ENCODE results near the gene NCDN.

Gene NCDN

GRCh38 chr1:35573198-35574124 lies 15.9 kb downstream of the NCDN start, which contains the start of gene TFAP2E:
Gene TFAP2E, plus strand, starts transcription at chr1:35573314. Its CDS starts 264 bp downstream, at chr1:35573578.
- DNase-seq: peak; percentile 46
- Histone ChIP-seq H3K27me3 (ENCODE audit: control insufficient read depth in 1 of 2, insufficient read depth in 1 of 2, low read length in 2 of 2) (peaks cover 65 to 70% of the 10 kb centered on the region in 2 experiments), H3K27ac (ENCODE audit: low read length, poor library complexity, severe bottlenecking) (no peak within 1 kb of the TSS), H2AK5ac (ENCODE audit: low read length, severe bottlenecking) (no peak within 1 kb of the TSS), H3K36me3 (ENCODE audit: control insufficient read depth in 1 of 2, insufficient read depth in 2 of 2, low read depth in 1 of 2, low read length in 2 of 2) (peaks cover 0 to 4% of the 10 kb centered on the region in 2 experiments), H3K18ac (ENCODE audit: low read depth in 1 of 2, low read length in 2 of 2) (no peak within 1 kb of the TSS), H3K4me3 (ENCODE audit: insufficient read depth in 1 of 2, low read depth in 1 of 2, low read length in 2 of 2) (peak within 1 kb of the TSS; percentile 53 to 69), H2BK5ac (ENCODE audit: low read depth, low read length, poor library complexity, severe bottlenecking) (no peak within 1 kb of the TSS), H2BK12ac (ENCODE audit: low read length in 2 of 2) (no peak within 1 kb of the TSS), H4K8ac (ENCODE audit: low read length) (peak within 1 kb of the TSS; percentile 38), H3K4me2 (ENCODE audit: low read length, poor library complexity, severe bottlenecking) (peak within 1 kb of the TSS; percentile 68), H3K79me1 (replicated peaks; ENCODE audit: low read length, poor library complexity, severe bottlenecking) (no peaks in the 10 kb centered on the region), H3K9ac (ENCODE audit: low read length) (no peak within 1 kb of the TSS), H2BK120ac (ENCODE audit: low read depth, low read length) (no peak within 1 kb of the TSS), H3K4me1 (ENCODE audit: control insufficient read depth, insufficient read depth, low read depth, low read length) (peaks cover 22% of the 10 kb centered on the region), H3K23ac (ENCODE audit: low read length in 2 of 2) (peak within 1 kb of the TSS in 1 of 2 experiments; percentile 74), H3K14ac (ENCODE audit: low read length in 2 of 2) (no peak within 1 kb of the TSS), H3K9me3 (ENCODE audit: control insufficient read depth, low read length) (no peaks in the 10 kb centered on the region), H3K4ac (ENCODE audit: low read depth in 1 of 2, low read length in 2 of 2) (no peak within 1 kb of the TSS), H2BK15ac (ENCODE audit: low read depth, poor library complexity, severe bottlenecking) (no peak within 1 kb of the TSS), H4K91ac (ENCODE audit: low read length) (no peak within 1 kb of the TSS), H2AFZ (ENCODE audit: low read depth, low read length) (no peak within 1 kb of the TSS)
- WGBS: 4% methylated on average over 90 of the region's 95 CpGs

GRCh38 chr1:35574125-35574654 lies 16.6 kb downstream of the NCDN start:
- peaks cover 0 to 4% of the 10 kb centered on the region in 2 experiments for H3K36me3 ChIP-seq (ENCODE audit: control insufficient read depth in 1 of 2, insufficient read depth in 2 of 2, low read depth in 1 of 2, low read length in 2 of 2)
- H2AFZ ChIP-seq (ENCODE audit: low read depth, low read length): no peak overlapping the region
- no peak overlapping the region for H3K4ac ChIP-seq (ENCODE audit: low read depth in 1 of 2, low read length in 2 of 2)
- no peak overlapping the region for H2BK12ac ChIP-seq (ENCODE audit: low read length in 2 of 2)
- H3K18ac ChIP-seq (ENCODE audit: low read depth in 1 of 2, low read length in 2 of 2): no peak overlapping the region
- no peaks in the 10 kb centered on the region for H3K9me3 ChIP-seq (ENCODE audit: control insufficient read depth, low read length)
- H3K14ac ChIP-seq (ENCODE audit: low read length in 2 of 2): no peak overlapping the region
- no peak overlapping the region for H4K91ac ChIP-seq (ENCODE audit: low read length)
- peaks cover 65 to 70% of the 10 kb centered on the region in 2 experiments for H3K27me3 ChIP-seq (ENCODE audit: control insufficient read depth in 1 of 2, insufficient read depth in 1 of 2, low read length in 2 of 2)
- peaks cover 22% of the 10 kb centered on the region for H3K4me1 ChIP-seq (ENCODE audit: control insufficient read depth, insufficient read depth, low read depth, low read length)
- no peak overlapping the region for H3K9ac ChIP-seq (ENCODE audit: low read length)
- no peak for DNase-seq
- WGBS: 16% methylated on average over 46 of the region's 48 CpGs
- no peak overlapping the region for H3K4me3 ChIP-seq (ENCODE audit: insufficient read depth in 1 of 2, low read depth in 1 of 2, low read length in 2 of 2)
- H2BK120ac ChIP-seq (ENCODE audit: low read depth, low read length): no peak overlapping the region
- no peaks in the 10 kb centered on the region for H3K79me1 ChIP-seq (replicated peaks; ENCODE audit: low read length, poor library complexity, severe bottlenecking)
- H3K23ac ChIP-seq (ENCODE audit: low read length in 2 of 2): peak overlapping the region in 1 of 2 experiments; percentile 74
- no peak overlapping the region for H2BK15ac ChIP-seq (ENCODE audit: low read depth, poor library complexity, severe bottlenecking)
- H4K8ac ChIP-seq (ENCODE audit: low read length): peak overlapping the region; percentile 38
- no peak overlapping the region for H2BK5ac ChIP-seq (ENCODE audit: low read depth, low read length, poor library complexity, severe bottlenecking)
- peak overlapping the region; percentile 68 for H3K4me2 ChIP-seq (ENCODE audit: low read length, poor library complexity, severe bottlenecking)
- no peak overlapping the region for H3K27ac ChIP-seq (ENCODE audit: low read length, poor library complexity, severe bottlenecking)
- no peak overlapping the region for H2AK5ac ChIP-seq (ENCODE audit: low read length, severe bottlenecking)

GRCh38 chr1:35574655-35575415 lies 17.2 kb downstream of the NCDN start:
- Histone ChIP-seq H2AK5ac (ENCODE audit: low read length, severe bottlenecking) (no peak overlapping the region), H3K4me1 (ENCODE audit: control insufficient read depth, insufficient read depth, low read depth, low read length) (peaks cover 22% of the 10 kb centered on the region), H3K27ac (ENCODE audit: low read length, poor library complexity, severe bottlenecking) (no peak overlapping the region), H3K14ac (ENCODE audit: low read length in 2 of 2) (no peak overlapping the region), H3K18ac (ENCODE audit: low read depth in 1 of 2, low read length in 2 of 2) (no peak overlapping the region), H3K9ac (ENCODE audit: low read length) (no peak overlapping the region), H2BK5ac (ENCODE audit: low read depth, low read length, poor library complexity, severe bottlenecking) (no peak overlapping the region), H2BK120ac (ENCODE audit: low read depth, low read length) (no peak overlapping the region), H2BK15ac (ENCODE audit: low read depth, poor library complexity, severe bottlenecking) (no peak overlapping the region), H3K4ac (ENCODE audit: low read depth in 1 of 2, low read length in 2 of 2) (no peak overlapping the region), H3K4me2 (ENCODE audit: low read length, poor library complexity, severe bottlenecking) (no peak overlapping the region), H3K9me3 (ENCODE audit: control insufficient read depth, low read length) (no peaks in the 10 kb centered on the region), H4K91ac (ENCODE audit: low read length) (peak overlapping the region; percentile 65), H4K8ac (ENCODE audit: low read length) (no peak overlapping the region), H3K4me3 (ENCODE audit: insufficient read depth in 1 of 2, low read depth in 1 of 2, low read length in 2 of 2) (no peak overlapping the region), H3K79me1 (replicated peaks; ENCODE audit: low read length, poor library complexity, severe bottlenecking) (no peaks in the 10 kb centered on the region), H2AFZ (ENCODE audit: low read depth, low read length) (no peak overlapping the region), H3K36me3 (ENCODE audit: control insufficient read depth in 1 of 2, insufficient read depth in 2 of 2, low read depth in 1 of 2, low read length in 2 of 2) (peaks cover 0 to 4% of the 10 kb centered on the region in 2 experiments), H3K27me3 (ENCODE audit: control insufficient read depth in 1 of 2, insufficient read depth in 1 of 2, low read length in 2 of 2) (peaks cover 65 to 70% of the 10 kb centered on the region in 2 experiments), H3K23ac (ENCODE audit: low read length in 2 of 2) (peak overlapping the region in 1 of 2 experiments; percentile 63), H2BK12ac (ENCODE audit: low read length in 2 of 2) (no peak overlapping the region)
- 38% methylated on average over 30 of the region's 30 CpGs for WGBS
- DNase-seq: no peak

Measured in mesenchymal stem cell (in vitro differentiated cells and primary cell).